GM21515 (cell line): ENCODE results near the gene AIFM3.
"Not testable (repeated sequence)": the region's sequence is repeated elsewhere in the genome, so short reads cannot be mapped to it uniquely, and the experiment has no call there.

ENCODE experiments used
- ATAC-seq: cut with Tn5 transposase; IDR thresholded peaks from one replicate; pipeline ENCODE4 v1.9.1; 2021; ENCODE audit not compliant: unreplicated experiment

Gene AIFM3

GRCh38 chr22:20940186-20940651 is 26.8 kb upstream of the AIFM3 start:
- ATAC-seq: no peak

- ATAC-seq: no peak
Observed at GRCh38 chr22:20940904-20941385, 26.1 kb upstream of the AIFM3 start.

- ATAC-seq: not testable (repeated sequence)
Observed at GRCh38 chr22:20942203-20942902, 24.7 kb upstream of the AIFM3 start.

- no peak for ATAC-seq
Observed at GRCh38 chr22:20943104-20943933, 23.7 kb upstream of the AIFM3 start.

GRCh38 chr22:20944042-20944441 is 23.0 kb upstream of the AIFM3 start:
- ATAC-seq: no peak

GRCh38 chr22:20945578-20945934 is 21.5 kb upstream of the AIFM3 start:
- ATAC-seq: no peak

GRCh38 chr22:20946080-20946986 is 20.7 kb upstream of the AIFM3 start:
- ATAC-seq: no peak

- no peak for ATAC-seq
Observed at GRCh38 chr22:20946991-20947390, 20.1 kb upstream of the AIFM3 start.

- no peak for ATAC-seq
Observed at GRCh38 chr22:20948450-20948849, 18.6 kb upstream of the AIFM3 start.

- no peak for ATAC-seq
Observed at GRCh38 chr22:20948989-20949388, 18.1 kb upstream of the AIFM3 start.

- ATAC-seq: no peak
Observed at GRCh38 chr22:20949698-20950183, 17.3 kb upstream of the AIFM3 start.

GRCh38 chr22:20951151-20951931 is 15.7 kb upstream of the AIFM3 start:
- no peak for ATAC-seq

GRCh38 chr22:20951932-20952380 is 15.1 kb upstream of the AIFM3 start:
- ATAC-seq: no peak

GRCh38 chr22:20952544-20953341 is 14.3 kb upstream of the AIFM3 start:
- ATAC-seq: no peak

- no peak for ATAC-seq
Observed at GRCh38 chr22:20953342-20953608, 13.8 kb upstream of the AIFM3 start.

GRCh38 chr22:20953668-20954500 is 13.2 kb upstream of the AIFM3 start:
- ATAC-seq: no peak

- ATAC-seq: no peak
Observed at GRCh38 chr22:20955548-20955947, 11.5 kb upstream of the AIFM3 start.

- ATAC-seq: no peak
Observed at GRCh38 chr22:20956258-20957101, 10.6 kb upstream of the AIFM3 start.
